Measurements from ENCODE around the gene PIP5KL1. TPM values are rescaled to one million over a fixed set of nuclear protein-coding genes. Genes with fewer than 3 reads are reported as not detected.

The PIP5KL1 gene
- total RNA-seq, 4 donors from 2014 or later, result 0.44 to 2.3 (median 1.0) TPM; not detected in 1

DNA sequence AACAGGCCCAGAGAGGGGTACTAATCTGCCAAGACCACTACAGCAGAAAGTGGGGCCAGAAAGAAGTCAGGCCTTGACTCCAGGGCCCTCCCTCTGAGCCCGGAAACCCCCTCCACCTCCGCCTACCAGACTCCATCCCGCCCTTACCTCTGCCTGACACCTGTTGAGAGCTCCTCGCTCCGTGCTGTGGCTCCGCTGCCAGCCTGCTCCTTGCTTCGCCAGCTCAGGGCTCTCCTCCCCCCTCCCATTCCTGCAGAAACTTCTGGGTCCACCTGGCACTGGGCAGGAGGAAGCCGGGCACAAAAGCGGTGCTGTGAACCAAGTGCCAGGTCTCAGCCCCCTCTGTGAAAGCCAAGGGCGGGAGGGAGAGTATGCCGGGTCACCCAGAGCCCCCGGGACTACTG is 24.8 kb downstream of the PIP5KL1 start:
- TF ChIP-seq, protein P1, sequence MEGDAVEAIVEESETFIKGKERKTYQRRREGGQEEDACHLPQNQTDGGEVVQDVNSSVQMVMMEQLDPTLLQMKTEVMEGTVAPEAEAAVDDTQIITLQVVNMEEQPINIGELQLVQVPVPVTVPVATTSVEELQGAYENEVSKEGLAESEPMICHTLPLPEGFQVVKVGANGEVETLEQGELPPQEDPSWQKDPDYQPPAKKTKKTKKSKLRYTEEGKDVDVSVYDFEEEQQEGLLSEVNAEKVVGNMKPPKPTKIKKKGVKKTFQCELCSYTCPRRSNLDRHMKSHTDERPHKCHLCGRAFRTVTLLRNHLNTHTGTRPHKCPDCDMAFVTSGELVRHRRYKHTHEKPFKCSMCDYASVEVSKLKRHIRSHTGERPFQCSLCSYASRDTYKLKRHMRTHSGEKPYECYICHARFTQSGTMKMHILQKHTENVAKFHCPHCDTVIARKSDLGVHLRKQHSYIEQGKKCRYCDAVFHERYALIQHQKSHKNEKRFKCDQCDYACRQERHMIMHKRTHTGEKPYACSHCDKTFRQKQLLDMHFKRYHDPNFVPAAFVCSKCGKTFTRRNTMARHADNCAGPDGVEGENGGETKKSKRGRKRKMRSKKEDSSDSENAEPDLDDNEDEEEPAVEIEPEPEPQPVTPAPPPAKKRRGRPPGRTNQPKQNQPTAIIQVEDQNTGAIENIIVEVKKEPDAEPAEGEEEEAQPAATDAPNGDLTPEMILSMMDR (IDR thresholded peaks at IDR 0.05; ENCODE audit: low read depth), result no peak

DNA sequence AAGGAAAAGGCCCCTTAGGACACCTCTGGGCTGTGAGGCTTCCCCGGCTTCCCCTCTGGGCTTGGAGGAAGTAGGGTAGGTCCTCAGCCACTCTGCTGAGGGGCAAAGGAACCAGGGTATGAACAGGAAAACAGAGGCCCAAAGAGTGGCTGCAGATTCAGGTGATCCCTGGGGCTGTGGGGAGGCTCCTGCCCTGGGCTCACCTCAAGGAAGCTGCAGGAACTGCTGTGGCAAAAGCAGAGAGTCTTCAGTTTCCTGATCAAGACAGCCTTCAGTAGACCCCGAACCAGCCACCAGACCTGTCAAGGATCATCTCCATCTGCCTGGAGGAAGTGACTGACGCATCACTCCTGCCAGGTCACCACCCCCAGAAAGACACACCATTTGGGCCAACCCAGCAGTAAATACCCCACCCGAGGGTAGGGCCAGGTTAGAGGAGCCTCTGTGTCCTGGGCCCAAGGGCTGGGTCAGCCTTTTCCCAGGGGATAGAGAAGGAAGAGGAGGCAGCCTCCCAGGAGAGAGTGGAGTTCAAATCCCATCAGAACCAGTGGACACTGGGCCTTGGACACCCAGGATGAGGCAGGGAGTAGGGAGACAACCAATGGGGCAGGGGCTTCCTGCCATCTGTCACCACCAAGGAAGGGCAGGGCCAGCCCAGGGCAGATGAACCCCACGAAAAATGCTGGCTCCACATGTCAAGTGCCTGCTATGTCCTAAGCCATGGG is 25.4 kb downstream of the PIP5KL1 start:
- TF ChIP-seq, protein P1 (IDR thresholded peaks at IDR 0.05; ENCODE audit: low read depth), result no peak

DNA sequence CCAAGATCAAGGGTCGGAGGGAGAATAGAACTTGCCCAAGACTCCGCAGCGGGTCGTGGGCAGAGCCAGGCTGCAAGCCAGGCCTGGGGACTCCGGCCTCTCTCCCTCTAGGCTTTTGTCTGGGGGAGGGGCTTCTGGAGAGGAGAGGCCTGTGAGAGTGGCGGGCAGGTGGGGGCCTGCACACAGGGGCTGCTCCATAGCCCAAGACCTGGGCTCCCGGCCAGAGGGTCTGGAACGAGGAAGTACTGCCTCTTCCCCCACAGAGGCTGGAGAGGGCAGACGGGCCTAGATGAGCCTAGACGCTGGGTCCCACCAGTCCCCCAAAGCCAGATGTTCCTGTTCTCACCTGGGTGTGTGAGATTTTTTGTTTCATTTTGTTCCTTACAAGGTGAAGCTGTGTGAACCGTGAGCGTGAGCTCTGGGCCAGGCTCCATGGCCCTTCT is 26.0 kb downstream of the PIP5KL1 start:
- TF ChIP-seq, protein P1 (IDR thresholded peaks at IDR 0.05; ENCODE audit: low read depth), result no peak

DNA sequence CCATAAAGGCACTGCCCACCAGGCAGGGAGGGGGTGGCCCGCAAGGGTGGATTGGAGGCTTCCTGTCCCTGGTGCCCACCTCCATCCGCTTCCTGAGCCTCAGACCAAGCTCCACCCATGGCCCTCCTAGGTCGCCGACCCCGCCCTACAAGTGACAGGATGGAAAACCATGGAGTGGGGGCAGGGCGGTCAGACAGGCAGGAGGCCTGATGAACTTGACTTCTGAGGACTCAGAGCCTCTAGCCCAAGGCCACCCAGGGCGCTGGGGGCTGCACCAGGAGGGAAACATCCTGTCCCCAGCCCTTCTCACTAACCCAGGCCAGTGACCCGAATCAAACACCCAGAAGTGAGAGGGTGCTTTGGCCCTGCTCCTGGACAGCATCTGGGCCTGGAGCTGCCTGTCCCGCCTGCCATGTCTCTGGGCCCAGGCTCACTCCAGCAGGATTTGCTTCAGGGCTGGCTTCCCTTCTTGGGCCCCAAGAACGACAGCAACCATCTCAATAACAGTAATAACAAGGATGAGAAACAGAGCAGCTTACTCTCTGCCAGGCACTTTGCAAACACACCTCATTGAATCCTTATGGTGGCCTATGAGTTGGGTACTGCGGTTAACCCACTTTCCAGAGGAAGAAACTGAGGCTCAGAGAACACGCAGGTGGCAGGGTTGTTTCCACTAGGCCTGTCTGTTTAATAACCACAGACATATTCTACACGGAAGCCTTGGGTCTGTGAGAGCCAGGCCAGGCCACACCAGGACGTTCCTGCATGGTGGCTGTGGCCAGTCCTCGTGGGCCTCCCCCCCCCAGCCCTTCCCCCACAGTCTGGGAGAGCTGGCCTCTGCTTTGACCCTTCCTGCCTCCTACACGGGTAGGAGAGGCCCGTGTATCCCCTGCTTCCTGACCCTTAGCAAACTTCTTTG is 26.8 kb downstream of the PIP5KL1 start:
- TF ChIP-seq, protein P1 (IDR thresholded peaks at IDR 0.05; ENCODE audit: low read depth), result no peak

DNA sequence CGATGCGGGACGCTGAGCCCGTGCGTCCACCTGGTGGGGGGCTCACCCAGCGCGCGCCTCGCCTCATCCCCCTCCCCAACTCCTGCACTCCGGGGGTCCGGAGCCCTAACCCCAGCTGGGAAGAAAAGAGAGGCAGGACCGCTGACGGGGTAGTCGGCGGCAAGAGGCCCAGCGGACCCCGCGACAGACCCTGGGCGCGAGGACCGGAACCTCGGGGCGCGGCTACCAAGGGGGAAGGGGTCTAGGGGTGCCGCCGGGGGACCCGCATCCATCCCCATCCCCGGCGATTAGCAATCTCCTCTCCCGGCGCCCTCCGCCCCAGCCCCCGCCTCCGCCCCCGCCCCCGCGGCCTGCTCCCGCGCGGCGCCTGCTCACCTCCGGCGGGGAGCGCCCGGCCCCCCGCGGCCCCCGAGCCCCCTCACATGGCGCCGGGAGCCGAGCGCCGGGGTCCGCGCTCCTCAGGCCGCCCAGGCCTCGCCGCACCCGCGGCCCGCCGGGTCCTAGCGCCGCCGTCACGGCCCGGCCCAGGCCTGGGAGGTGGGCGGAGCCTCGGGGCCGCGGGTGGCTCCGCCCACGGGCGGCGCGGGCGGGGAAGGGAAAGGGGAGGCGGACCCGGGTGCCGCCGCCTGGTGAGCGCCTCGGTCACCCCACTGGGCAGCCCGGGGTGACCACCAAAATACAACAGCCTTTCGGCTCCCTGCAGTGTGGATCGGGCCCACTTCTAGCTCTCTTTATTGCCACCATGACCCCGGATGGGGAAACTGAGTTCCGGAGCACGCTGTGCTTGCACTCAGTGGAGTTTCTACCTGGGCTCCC is 31.2 kb downstream of the PIP5KL1 start, which contains the start of gene ST6GALNAC6:
Gene ST6GALNAC6, minus strand, starts transcription at position 476 of the 816 bp plus-strand sequence. CDS start 1,622 bp downstream, outside the sequence.
- TF ChIP-seq, protein P1 (IDR thresholded peaks at IDR 0.05; ENCODE audit: low read depth), result no peak

DNA sequence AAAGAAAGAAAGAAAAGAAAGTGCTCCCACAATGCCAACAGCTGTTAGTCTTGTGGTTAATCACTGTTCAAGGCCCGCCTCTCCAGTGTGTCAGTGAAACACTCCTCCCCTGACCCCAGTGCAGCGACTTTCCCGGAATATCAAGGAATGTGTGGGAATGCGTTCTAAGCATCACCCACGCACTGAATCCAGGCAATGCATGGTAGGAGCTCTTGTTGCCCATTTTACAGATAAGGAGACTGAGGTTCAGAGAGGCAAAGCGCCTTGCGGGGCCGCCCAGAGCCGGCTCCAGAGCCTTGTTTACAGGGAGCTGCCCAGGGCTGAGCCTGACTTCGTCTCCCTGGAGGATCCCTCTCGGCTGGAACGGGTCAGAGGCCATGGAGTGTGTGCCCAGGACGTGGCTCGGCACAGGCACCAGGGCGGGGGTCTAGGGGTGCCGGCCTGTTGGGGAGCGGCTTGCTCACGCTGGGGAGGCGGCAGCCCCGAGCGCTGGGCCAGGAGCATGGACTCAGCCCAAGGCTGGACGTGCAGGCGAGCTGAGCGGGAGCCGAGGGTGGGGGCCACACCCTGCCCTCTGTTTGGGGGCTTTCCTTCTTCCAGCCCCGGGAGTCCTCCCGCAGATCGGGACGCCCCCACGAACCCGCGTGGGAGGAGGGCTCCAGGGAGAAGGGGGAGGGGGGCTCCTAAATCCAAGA is 32.0 kb downstream of the PIP5KL1 start:
- TF ChIP-seq, protein P1 (IDR thresholded peaks at IDR 0.05; ENCODE audit: low read depth), result no peak

Data from subcutaneous adipose tissue (tissue), 4 donors.